ENCODE measurements around the gene THSD4.

The THSD4 gene

GRCh38 chr15:71712182-71712581 is 596.9 kb downstream of the THSD4 start:
- Histone ChIP-seq H3K36me3 (replicated peaks; ENCODE audit: low read depth, low read length) (no peaks in the 10 kb centered on the region), H3K4me3 (ENCODE audit: low read length) (no peak overlapping the region), H3K4me1 (ENCODE audit: low read length) (0 out of 2 replicates have a peak, but pooled peaks cover 2% of the 10 kb centered on the region), H4K20me1 (ENCODE audit: insufficient read depth, low read length) (no peaks in the 10 kb centered on the region), H3K27me3 (ENCODE audit: low read depth, low read length) (peaks cover 20% of the 10 kb centered on the region; the same call in 1 of the 2 replicates), H3K9me3 (ENCODE audit: insufficient read depth, low read length) (no peaks in the 10 kb centered on the region), H3K27ac (ENCODE audit: low read length) (no peak overlapping the region), H3K9ac (ENCODE audit: low read length) (no peak overlapping the region), H3K4me2 (ENCODE audit: low read length) (no peak overlapping the region), H3K79me2 (ENCODE audit: low read length) (no peaks in the 10 kb centered on the region), H2AFZ (ENCODE audit: low read depth, low read length) (no peak overlapping the region)
- TF ChIP-seq CTCF (IDR thresholded peaks at IDR 0.05; ENCODE audit: low read depth, low read length) (no peak), EZH2phosphoT487 (IDR thresholded peaks at IDR 0.05; ENCODE audit: low read depth) (no peak)

GRCh38 chr15:71713191-71713809 is 598.0 kb downstream of the THSD4 start:
- no peaks in the 10 kb centered on the region for H4K20me1 ChIP-seq (ENCODE audit: insufficient read depth, low read length)
- TF ChIP-seq EZH2phosphoT487 (IDR thresholded peaks at IDR 0.05; ENCODE audit: low read depth) (no peak), CTCF (IDR thresholded peaks at IDR 0.05; ENCODE audit: low read depth, low read length) (no peak)
- H3K4me1 ChIP-seq (ENCODE audit: low read length), result 0 out of 2 replicates have a peak, but pooled peaks cover 3% of the 10 kb centered on the region
- no peaks in the 10 kb centered on the region for H3K36me3 ChIP-seq (replicated peaks; ENCODE audit: low read depth, low read length)
- no peak overlapping the region for H3K9ac ChIP-seq (ENCODE audit: low read length)
- no peaks in the 10 kb centered on the region for H3K9me3 ChIP-seq (ENCODE audit: insufficient read depth, low read length)
- H3K4me3 ChIP-seq (ENCODE audit: low read length), result no peak overlapping the region
- no peaks in the 10 kb centered on the region for H3K79me2 ChIP-seq (ENCODE audit: low read length)
- H3K27ac ChIP-seq (ENCODE audit: low read length), result no peak overlapping the region
- no peak overlapping the region for H3K4me2 ChIP-seq (ENCODE audit: low read length)
- H3K27me3 ChIP-seq (ENCODE audit: low read depth, low read length), result peaks cover 16% of the 10 kb centered on the region; the same call in 1 of the 2 replicates
- H2AFZ ChIP-seq (ENCODE audit: low read depth, low read length), result no peak overlapping the region

GRCh38 chr15:71715914-71716313 is 600.6 kb downstream of the THSD4 start:
- TF ChIP-seq CTCF (IDR thresholded peaks at IDR 0.05; ENCODE audit: low read depth, low read length), result no peak
- no peak for TF ChIP-seq EZH2phosphoT487 (IDR thresholded peaks at IDR 0.05; ENCODE audit: low read depth)
- no peak overlapping the region for H2AFZ ChIP-seq (ENCODE audit: low read depth, low read length)
- 0 out of 2 replicates have a peak, but pooled peaks cover 3% of the 10 kb centered on the region for H3K4me1 ChIP-seq (ENCODE audit: low read length)
- no peak overlapping the region for H3K4me2 ChIP-seq (ENCODE audit: low read length)
- no peak overlapping the region for H3K4me3 ChIP-seq (ENCODE audit: low read length)
- no peaks in the 10 kb centered on the region for H3K79me2 ChIP-seq (ENCODE audit: low read length)
- no peaks in the 10 kb centered on the region for H3K9me3 ChIP-seq (ENCODE audit: insufficient read depth, low read length)
- no peaks in the 10 kb centered on the region for H3K36me3 ChIP-seq (replicated peaks; ENCODE audit: low read depth, low read length)
- no peak overlapping the region for H3K9ac ChIP-seq (ENCODE audit: low read length)
- H4K20me1 ChIP-seq (ENCODE audit: insufficient read depth, low read length), result no peaks in the 10 kb centered on the region
- H3K27me3 ChIP-seq (ENCODE audit: low read depth, low read length), result peaks cover 11% of the 10 kb centered on the region; the same call in 1 of the 2 replicates
- no peak overlapping the region for H3K27ac ChIP-seq (ENCODE audit: low read length)

GRCh38 chr15:71716990-71717389 is 601.7 kb downstream of the THSD4 start:
- H3K4me3 ChIP-seq (ENCODE audit: low read length), result no peak overlapping the region
- H3K27me3 ChIP-seq (ENCODE audit: low read depth, low read length), result peaks cover 11% of the 10 kb centered on the region; the same call in 1 of the 2 replicates
- 0 out of 2 replicates have a peak, but pooled peaks cover 3% of the 10 kb centered on the region for H3K4me1 ChIP-seq (ENCODE audit: low read length)
- no peak overlapping the region for H3K9ac ChIP-seq (ENCODE audit: low read length)
- TF ChIP-seq EZH2phosphoT487 (IDR thresholded peaks at IDR 0.05; ENCODE audit: low read depth) (no peak), CTCF (IDR thresholded peaks at IDR 0.05; ENCODE audit: low read depth, low read length) (no peak)
- no peaks in the 10 kb centered on the region for H4K20me1 ChIP-seq (ENCODE audit: insufficient read depth, low read length)
- no peak overlapping the region for H3K27ac ChIP-seq (ENCODE audit: low read length)
- 0 out of 2 replicates have a peak overlapping the region, but pooled peaks have one; percentile 6 for H2AFZ ChIP-seq (ENCODE audit: low read depth, low read length)
- no peaks in the 10 kb centered on the region for H3K9me3 ChIP-seq (ENCODE audit: insufficient read depth, low read length)
- H3K36me3 ChIP-seq (replicated peaks; ENCODE audit: low read depth, low read length), result no peaks in the 10 kb centered on the region
- H3K79me2 ChIP-seq (ENCODE audit: low read length), result no peaks in the 10 kb centered on the region
- H3K4me2 ChIP-seq (ENCODE audit: low read length), result no peak overlapping the region

All from OCI-LY3 (cell line).